Measurements from ENCODE around the gene CARD14.
"Not testable (repeated sequence)": the region's sequence is repeated elsewhere in the genome, so short reads cannot be mapped to it uniquely, and the experiment has no call there.

CARD14 gene

GRCh38 chr17:80151333-80151732, 18.5 kb upstream of the CARD14 start:
- DNase-seq (ENCODE audit: low spot score): no peak

DNA sequence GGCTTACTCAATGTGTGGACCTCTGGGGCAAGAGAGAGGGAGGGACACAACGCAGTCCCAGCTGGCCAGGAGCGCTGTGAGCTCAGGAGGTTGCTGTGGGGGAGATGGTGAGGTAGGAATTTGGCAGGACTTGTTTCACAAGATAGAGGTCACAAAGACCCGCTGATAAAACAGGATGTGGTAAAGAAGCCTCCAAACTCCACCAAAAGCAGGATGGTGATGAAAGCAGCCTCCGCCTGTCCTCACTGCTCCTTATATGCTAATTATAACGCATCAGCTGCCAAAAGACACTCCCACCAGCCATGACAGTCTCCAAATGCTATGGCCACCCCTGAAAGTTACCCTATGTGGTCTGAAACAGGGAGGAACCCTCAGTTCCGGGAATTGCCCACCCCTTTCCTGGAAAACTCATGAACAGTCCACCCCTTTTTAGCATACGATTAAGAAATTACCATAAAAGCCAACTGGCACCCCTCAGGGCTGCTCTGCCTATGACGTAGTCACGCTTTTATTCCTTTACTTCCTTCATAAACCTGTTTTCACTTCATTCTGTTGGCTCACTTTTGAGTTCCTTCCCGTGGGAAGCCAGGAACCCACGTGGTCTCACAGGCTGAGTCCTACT, 17.6 kb upstream of the CARD14 start:
- no peak for DNase-seq (ENCODE audit: low spot score)

GRCh38 chr17:80153004-80153403, 16.8 kb upstream of the CARD14 start:
- no peak for DNase-seq (ENCODE audit: low spot score)

- DNase-seq (ENCODE audit: low spot score): no peak
Measured at GRCh38 chr17:80154166-80154565, 15.7 kb upstream of the CARD14 start.

DNA sequence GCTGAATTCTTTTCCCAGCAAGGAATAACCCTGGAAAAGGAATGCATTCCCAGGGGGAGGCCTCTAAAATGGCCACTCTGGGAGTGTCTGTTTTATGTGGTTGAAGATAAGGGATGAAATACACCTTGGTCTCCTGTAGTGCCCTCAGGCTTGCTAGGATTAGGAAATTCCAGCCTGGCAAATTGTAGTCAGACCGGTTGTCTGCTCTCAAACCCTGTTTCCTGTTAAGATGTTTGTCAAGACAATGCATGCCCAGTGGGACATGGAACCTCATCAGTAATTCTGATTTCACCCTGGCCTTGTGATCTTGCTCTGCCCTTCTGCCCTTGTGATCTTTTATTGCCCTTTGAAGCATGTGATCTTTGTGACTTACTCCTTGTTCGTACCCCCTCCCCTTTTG, 14.2 kb upstream of the CARD14 start:
- not testable (repeated sequence) for DNase-seq (ENCODE audit: low spot score)

DNA sequence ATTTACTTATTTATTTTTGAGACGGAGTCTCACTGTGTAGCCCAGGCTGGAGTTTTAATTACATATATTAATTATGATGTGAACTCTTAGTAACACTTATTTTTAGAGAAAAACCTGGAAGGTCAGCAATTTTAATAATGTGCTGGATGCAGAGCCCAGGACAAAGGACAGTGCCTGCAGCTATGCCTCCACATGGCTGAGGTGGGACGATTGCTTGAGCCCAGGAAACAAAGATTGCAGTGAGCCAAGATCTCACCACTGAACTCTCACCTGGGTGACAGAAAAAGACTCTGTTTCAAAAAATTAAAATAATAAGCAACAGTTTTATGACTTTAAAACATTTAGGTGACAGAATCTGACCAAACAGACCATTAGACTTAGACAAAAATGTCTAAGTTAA, 11.0 kb upstream of the CARD14 start:
- no peak for DNase-seq (ENCODE audit: low spot score)

DNA sequence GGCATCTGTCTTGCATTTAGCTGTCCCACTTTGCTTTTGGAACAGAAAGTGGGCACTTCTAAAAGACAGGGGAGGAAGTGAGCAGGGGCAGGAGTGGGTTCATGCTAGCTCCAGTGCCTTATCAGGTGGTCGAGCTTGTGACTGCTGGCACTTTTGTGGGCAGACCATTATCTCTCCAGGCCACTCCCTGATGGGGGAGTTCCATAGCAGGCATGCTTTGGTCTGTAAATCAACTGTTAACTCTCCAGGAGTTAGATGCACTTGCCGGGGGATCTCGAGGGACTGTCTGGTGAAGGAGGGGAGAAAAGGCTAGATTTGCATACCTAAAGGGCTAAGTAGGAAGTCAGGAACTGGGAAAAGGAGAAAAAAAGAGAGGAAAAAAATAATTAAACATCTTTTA, 9.3 kb upstream of the CARD14 start:
- DNase-seq (ENCODE audit: low spot score): no peak

DNA sequence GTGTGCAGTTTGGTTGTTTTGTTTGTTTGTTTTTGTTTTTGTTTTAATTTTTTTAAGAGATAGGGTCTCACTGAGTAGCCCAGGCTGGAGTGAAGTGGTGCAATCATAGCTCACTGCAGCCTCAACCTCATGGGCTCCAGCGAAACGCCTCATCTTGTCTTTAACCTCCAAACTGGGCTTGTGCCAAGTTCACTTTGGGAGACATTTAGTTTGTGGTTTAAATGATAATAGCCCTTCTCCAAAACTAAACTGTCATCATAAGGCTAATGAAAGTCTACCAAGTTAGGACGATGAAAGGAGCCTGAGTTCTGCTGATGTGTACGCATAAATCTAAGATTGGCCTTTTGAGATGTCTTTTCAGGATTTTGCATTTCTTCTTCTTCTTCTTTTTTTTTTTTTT, 6.5 kb upstream of the CARD14 start:
- no peak for DNase-seq (ENCODE audit: low spot score)

DNA sequence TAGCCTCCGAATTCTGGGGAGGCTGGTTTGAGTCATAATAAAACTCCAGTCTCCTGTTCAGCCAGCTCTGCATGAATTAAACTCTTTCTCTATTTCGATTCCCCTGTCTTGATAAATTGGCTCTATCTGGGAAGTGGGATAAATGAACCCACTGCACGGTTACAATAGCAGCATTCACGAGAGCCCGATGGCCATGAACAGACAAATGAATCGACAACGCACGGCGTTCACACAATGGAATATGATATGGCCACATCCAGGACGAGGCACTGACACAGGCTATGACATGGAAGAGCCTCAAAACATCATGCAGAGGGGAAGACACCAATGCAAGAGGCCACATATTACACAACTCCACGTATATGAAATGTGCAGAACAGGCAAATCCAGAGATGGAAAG, 5.6 kb upstream of the CARD14 start:
- DNase-seq (ENCODE audit: low spot score): no peak

DNA sequence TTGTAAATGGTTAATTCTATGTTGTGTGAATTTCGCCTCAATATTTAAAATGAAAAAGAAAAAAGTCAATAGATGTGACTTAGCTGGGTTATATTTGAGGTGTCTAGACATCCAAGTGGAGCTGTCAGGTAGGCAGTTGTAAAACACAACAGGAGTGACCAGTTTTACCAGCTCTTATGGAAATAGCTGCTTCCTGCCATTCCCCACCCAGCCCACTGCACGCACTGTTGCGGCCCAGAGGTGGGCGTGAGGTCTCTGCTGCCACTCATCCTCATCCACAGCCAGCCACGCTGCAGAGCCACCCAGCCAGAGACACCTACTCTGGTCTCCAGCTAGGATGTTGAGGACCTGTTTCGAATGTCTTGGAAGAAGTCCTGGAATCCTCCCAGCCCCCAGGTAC, 3.4 kb upstream of the CARD14 start:
- DNase-seq (ENCODE audit: low spot score): no peak

GRCh38 chr17:80168371-80168770, 1.5 kb upstream of the CARD14 start:
- no peak for DNase-seq (ENCODE audit: low spot score)

DNA sequence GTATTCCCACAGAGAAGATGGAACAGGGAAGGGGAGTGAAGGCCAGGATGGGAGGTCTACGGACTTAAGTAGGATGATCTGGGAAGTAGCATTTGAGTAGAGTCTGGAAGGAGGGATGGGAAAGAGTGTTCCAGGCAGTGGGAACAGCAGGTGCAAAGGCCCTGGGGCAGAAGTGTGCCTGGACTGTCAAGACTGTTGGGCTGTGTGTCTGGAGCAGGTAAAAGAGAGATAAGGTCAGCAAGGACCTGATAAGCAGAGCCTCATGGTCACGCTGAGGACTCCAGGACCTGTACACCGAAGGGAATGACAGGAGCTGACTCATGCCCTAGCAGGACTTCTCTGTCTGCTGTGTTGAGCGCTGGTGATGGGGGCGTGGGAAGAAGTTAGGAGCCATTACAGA, 723 bp upstream of the CARD14 start:
- no peak for DNase-seq (ENCODE audit: low spot score)

- DNase-seq (ENCODE audit: low spot score): no peak
Measured at GRCh38 chr17:80171681-80172080, 1.9 kb downstream of the CARD14 start.

- DNase-seq (ENCODE audit: low spot score): no peak
Measured at GRCh38 chr17:80173126-80173525, 3.3 kb downstream of the CARD14 start.

- no peak for DNase-seq (ENCODE audit: low spot score)
Measured at GRCh38 chr17:80173916-80174315, 4.1 kb downstream of the CARD14 start.

GRCh38 chr17:80176757-80177156, 6.9 kb downstream of the CARD14 start:
- DNase-seq (ENCODE audit: low spot score): no peak

GRCh38 chr17:80177986-80178595, 8.3 kb downstream of the CARD14 start:
- DNase-seq (ENCODE audit: low spot score): no peak

DNA sequence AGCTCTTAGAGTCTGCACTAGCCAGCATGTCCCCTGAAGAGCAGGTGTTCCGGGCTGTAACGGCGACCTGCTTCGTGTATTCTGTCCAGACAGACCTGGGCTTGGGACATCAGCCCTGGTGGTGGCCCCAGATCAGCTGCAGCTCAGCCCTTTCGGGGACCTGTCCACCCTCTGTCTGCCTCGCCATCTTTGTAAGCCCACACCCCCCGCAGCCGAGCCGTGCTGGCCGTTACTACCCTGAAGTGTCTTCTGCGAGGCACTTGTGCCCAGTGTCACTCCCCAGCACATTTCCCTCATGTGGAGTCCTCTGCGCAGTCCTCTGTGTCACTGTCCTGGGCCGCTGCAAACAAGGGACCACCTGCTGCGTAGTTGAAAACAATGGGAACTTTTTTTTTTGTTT, 10.4 kb downstream of the CARD14 start:
- no peak for DNase-seq (ENCODE audit: low spot score)

- DNase-seq (ENCODE audit: low spot score): no peak
Measured at GRCh38 chr17:80181431-80181830, 11.6 kb downstream of the CARD14 start.

- DNase-seq (ENCODE audit: low spot score): no peak
Measured at GRCh38 chr17:80182118-80182844, 12.5 kb downstream of the CARD14 start.

DNA sequence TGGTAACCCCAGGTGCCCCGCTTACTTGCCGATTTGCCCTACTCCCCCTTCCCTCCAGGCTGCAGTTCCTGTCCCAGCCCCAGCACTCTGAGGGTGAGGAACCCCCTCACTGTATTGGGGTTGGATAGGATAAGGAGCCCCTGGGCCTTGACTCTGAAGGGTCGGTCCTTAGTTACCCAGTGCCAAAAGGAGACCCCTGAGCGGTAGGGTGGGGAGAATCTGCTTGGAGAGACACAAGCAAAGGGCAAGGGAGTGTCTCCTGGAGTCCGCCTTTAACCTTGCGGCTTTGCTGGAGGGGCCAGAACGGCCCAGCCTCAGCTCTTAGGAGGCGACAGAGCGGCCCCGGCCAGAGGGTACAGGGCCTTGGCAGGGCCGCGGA, 13.0 kb downstream of the CARD14 start:
- no peak for DNase-seq (ENCODE audit: low spot score)

DNA sequence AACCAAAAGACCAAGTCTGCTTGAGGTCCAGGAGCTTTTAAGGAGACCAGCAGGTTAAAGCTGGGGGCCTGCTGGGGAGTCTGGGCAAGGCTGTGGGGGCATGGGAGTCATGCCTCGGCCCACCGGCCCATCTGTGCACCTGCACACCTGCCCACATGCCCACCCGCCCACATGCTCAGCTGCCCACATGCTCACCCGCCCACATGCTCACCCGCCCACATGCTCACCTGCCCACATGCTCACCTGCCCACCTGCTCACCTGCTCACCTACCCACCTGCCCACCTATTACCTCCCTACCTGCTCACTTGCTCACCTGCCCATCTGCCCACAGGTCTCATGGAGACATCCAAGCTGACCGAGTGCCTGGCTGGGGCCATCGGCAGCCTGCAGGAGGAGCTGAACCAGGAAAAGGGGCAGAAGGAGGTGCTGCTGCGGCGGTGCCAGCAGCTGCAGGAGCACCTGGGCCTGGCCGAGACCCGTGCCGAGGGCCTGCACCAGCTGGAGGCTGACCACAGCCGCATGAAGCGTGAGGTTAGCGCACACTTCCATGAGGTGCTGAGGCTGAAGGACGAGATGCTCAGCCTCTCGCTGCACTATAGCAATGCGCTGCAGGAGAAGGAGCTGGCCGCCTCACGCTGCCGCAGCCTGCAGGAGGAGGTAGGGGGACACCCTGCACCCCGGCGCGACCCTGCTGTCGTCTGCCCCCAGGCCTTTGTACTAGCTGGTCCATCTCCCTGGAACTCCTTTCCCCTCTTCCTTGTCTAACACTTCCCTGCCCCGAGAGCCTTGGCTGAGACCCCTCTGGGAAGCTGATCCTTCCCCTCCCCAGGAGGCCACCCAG, 14.0 kb downstream of the CARD14 start:
- no peak for DNase-seq (ENCODE audit: low spot score)

- DNase-seq (ENCODE audit: low spot score): no peak
Measured at GRCh38 chr17:80184423-80184714, 14.5 kb downstream of the CARD14 start.

Measured in CD4-positive, alpha-beta T cell treated with Interleukin-15 for 4 hours (primary cell).